Ovary (tissue), 9 donors: Measurements from ENCODE around the gene ATAD3B. TPM values are rescaled to one million over a fixed set of nuclear protein-coding genes. Genes with fewer than 3 reads are reported as not detected.
"Not testable (repeated sequence)": the region's sequence is repeated elsewhere in the genome, so short reads cannot be mapped to it uniquely, and the experiment has no call there.

Source experiments
- DNase-seq, 5 donors: peaks; one replicate each; pipeline ENCODE4 v3.0.0-alpha.2; 2019 to 2020
- H3K27ac ChIP-seq, 2 donors: fragments of 200-600 bp; one replicate each; pipeline versions ENCODE4 v1.5.1 to v1.8.0; 2019 to 2022
- H3K27me3 ChIP-seq: fragments of 200-600 bp; one replicate; pipeline ENCODE4 v1.8.0; 2022
- H3K36me3 ChIP-seq: fragments of 200-600 bp; sonication (generic); one replicate; pipeline ENCODE4 v1.5.1; 2019
- H3K4me1 ChIP-seq: one replicate; pipeline ENCODE4 v1.8.1; 2013; ENCODE audit warnings: mild to moderate bottlenecking, moderate library complexity; ENCODE audit not compliant: insufficient read depth
- H3K4me3 ChIP-seq: fragments of 200-600 bp; sonication (generic); one replicate; pipeline ENCODE4 v1.5.1; 2017
- H3K9me3 ChIP-seq, 2 donors: fragments of 200-600 bp in 1 of 2; sonication (generic) in 1 of 2; one replicate each; pipeline versions ENCODE4 v1.5.1 to v1.8.1; 2013 to 2019; ENCODE audit warnings: mild to moderate bottlenecking in 1 of 2, moderate library complexity in 1 of 2
- EP300 ChIP-seq: sonication (generic); formaldehyde crosslinking; IDR thresholded peaks from one replicate; pipeline ENCODE4 v1.6.1; 2017; ENCODE audit warnings: antibody characterized with exemption
- POLR2A ChIP-seq: fragments of 450-650 bp; IDR thresholded peaks from one replicate; pipeline ENCODE4 v1.6.1; 2017; ENCODE audit warnings: antibody characterized with exemption, mild to moderate bottlenecking, moderate library complexity
- WGBS, 3 donors: extraction: QIAGEN DNeasy Blood & Tissue Kit in 1 of 3; methylation state at CpG; one replicate each; pipeline versions ENCODE4 v1.1.5 to v1.1.7; 2013 to 2017; 5-methylcytosine and 5-hydroxymethylcytosine counted together
- intact Hi-C, 4 donors: fragments of 100-400 bp; cut with DNase I; formaldehyde crosslinking; loops; one replicate each; pipeline versions ENCODE4 v1.11.0 to v1.15.1; 2022 to 2023
- polyA plus RNA-seq, 2 donors: library from polyadenylated mRNA; stranded (reverse); fragments of 200-250 nt in 1 of 2; fragments of 350-450 nt in 1 of 2; fragmentation: Illumina TruSeq in 1 of 2; extraction: RNeasy Lipid Tissue Mini Kit (QIAGEN cat#74804) in 1 of 2; gene quantifications; one replicate each; pipeline ENCODE4 v1.2.3, GENCODE V29; 2013 to 2014
- total RNA-seq, 7 donors: library from RNA; depleted of rRNA in 2 of 7; stranded (reverse); fragments of >200 nt in 2 of 7; fragmentation: NEBNext Ultra II Directional in 3 of 7; extraction: Animal tissue kit (Norgen Biotek cat#: 25700) in 3 of 7; gene quantifications; one replicate each; pipeline versions ENCODE4 v1.1.0 to v1.2.4, GENCODE V29; 2016 to 2023
- TF ChIP-seq, protein P1 (sequence below), 3 donors: fragments of 450-650 bp in 2 of 3; fragments of 200-600 bp in 1 of 3; IDR thresholded peaks; one replicate each; pipeline versions ENCODE4 v1.5.1 to v1.8.0; 2016 to 2022; ENCODE audit warnings: antibody characterized with exemption in 3 of 3, mild to moderate bottlenecking in 1 of 3
- donor health status: DM: no; HTN: no; CAD: no; lungs with moderate emphysema.
- donor health status: DM: no; HTN: no; CAD: no.
- donor health status: Bipolar disorder and iron deficiency.
- donor health status: DM: yes; HTN: yes; CAD: no.
- donor health status: DM: no; HTN: no; CAD: no.
- donor health status: DM: yes; HTN: yes; CAD: no.

Gene ATAD3B
- total and polyA plus RNA-seq, 9 donors, result 1.0 to 26.5 (median 19.1) TPM

DNA sequence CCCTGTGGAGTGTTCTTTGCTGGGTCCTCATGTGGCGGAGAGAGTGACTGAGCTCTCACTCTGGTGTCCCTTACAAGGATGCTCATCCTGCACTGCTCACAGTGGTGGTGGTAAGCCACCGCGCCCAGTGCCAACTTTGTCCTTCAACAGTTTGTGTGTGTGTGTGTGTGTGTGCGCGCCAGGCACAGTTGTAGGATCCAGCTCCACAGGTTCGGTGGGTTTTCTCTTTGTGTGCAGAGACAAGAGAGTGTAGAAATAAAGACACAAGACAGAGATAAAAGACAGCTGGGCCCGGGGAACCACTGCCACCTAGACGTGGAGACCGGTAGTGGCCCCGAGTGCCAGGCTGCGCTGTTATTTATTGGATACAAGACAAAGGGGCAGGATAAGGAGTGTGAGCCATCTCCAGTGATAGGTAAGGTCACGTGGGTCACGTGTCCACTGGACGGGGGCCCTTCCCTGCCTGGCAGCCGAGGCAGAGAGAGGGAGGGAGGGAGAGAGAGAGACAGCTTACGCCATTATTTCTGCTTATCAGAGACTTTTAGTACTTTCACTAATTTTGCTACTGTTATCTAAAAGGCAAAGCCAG is 33.3 kb downstream of the ATAD3B start:
- not testable (repeated sequence) for H3K4me1 ChIP-seq, H3K27me3 ChIP-seq, H3K4me3 ChIP-seq, H3K36me3 ChIP-seq, H3K9me3 ChIP-seq
- TF ChIP-seq, protein P1, sequence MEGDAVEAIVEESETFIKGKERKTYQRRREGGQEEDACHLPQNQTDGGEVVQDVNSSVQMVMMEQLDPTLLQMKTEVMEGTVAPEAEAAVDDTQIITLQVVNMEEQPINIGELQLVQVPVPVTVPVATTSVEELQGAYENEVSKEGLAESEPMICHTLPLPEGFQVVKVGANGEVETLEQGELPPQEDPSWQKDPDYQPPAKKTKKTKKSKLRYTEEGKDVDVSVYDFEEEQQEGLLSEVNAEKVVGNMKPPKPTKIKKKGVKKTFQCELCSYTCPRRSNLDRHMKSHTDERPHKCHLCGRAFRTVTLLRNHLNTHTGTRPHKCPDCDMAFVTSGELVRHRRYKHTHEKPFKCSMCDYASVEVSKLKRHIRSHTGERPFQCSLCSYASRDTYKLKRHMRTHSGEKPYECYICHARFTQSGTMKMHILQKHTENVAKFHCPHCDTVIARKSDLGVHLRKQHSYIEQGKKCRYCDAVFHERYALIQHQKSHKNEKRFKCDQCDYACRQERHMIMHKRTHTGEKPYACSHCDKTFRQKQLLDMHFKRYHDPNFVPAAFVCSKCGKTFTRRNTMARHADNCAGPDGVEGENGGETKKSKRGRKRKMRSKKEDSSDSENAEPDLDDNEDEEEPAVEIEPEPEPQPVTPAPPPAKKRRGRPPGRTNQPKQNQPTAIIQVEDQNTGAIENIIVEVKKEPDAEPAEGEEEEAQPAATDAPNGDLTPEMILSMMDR (IDR thresholded peaks at IDR 0.05), result peak; percentile 14 to 71 (median 68)
- peak overlapping the region in 1 of 2 donors; percentile 63 for H3K27ac ChIP-seq
- WGBS, 3 donors, result 27 to 32% (median 32%) methylated on average over 16 of the region's 16 CpGs
- DNase-seq, result peak; percentile 64 to 82 (median 74)
- intact Hi-C loops, result loop anchor here in 2 of 4 donors (10.0 kb wide), 2 partner anchors 130 to 190 kb away; partner anchors contain the start of gene AURKAIP1 (in 1 of the 2)

DNA sequence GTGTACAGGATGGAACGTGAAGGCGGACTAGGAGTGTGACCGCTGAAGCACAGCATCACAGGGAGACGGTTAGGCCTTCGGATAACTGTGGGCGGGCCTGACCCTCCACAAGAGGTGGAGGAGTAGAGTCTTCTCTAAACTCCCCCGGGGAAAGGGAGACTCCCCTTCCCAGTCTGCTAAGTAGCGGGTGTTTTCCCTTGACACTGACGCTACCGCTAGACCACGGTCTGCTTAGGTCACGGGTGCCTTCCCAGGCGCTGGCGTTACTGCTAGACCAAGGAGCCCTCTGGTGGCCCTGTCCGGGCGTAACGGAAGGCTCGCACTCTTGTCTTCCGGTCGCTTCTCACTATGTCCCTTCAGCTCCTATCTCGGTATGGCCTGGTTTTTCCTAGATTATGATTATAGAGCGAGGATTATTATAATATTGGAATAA is 33.8 kb downstream of the ATAD3B start:
- 2 to 3% (median 2%) methylated on average over 16 to 17 of the region's 22 CpGs for WGBS, 3 donors
- not testable (repeated sequence) for H3K36me3 ChIP-seq, H3K27me3 ChIP-seq, H3K4me3 ChIP-seq, H3K9me3 ChIP-seq, H3K4me1 ChIP-seq
- intact Hi-C loops, result loop anchor here in 2 of 4 donors (10.0 kb wide), 2 partner anchors 131 to 191 kb away; partner anchors contain the start of gene AURKAIP1 (in 1 of the 2)
- peak; percentile 48 to 65 (median 56) for DNase-seq
- peak overlapping the region in 1 of 2 donors; percentile 63 for H3K27ac ChIP-seq
- TF ChIP-seq, protein P1 (IDR thresholded peaks at IDR 0.05), result peak; percentile 30 to 58 (median 44)

DNA sequence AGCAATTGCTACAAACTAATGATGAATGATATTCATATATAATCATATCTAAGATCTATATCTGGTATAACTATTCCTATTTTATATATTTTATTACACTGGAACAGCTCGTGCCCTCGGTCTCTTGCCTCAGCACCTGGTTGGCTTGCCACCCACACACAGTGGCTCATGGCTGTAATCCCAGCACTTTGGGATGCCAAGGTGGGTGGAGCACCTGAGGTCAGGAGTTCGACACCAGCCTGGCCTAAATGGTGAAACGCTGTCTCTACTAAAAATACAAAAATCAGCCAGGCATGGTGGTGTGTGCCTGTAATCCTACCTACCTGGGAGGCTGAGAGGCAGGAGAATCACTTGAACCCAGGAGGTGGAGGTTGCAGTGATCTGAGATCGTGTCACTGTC is 34.2 kb downstream of the ATAD3B start:
- H3K27ac ChIP-seq, result peak overlapping the region in 1 of 2 donors; percentile 63
- H3K4me1 ChIP-seq, H3K4me3 ChIP-seq, H3K27me3 ChIP-seq, H3K9me3 ChIP-seq, DNase-seq, H3K36me3 ChIP-seq: not testable (repeated sequence)
- intact Hi-C loops, result loop anchor here in 2 of 4 donors (10.0 kb wide), 2 partner anchors 131 to 191 kb away; partner anchors contain the start of gene AURKAIP1 (in 1 of the 2)
- 61 to 63% (median 62%) methylated on average over 5 of the region's 5 CpGs for WGBS, 3 donors

DNA sequence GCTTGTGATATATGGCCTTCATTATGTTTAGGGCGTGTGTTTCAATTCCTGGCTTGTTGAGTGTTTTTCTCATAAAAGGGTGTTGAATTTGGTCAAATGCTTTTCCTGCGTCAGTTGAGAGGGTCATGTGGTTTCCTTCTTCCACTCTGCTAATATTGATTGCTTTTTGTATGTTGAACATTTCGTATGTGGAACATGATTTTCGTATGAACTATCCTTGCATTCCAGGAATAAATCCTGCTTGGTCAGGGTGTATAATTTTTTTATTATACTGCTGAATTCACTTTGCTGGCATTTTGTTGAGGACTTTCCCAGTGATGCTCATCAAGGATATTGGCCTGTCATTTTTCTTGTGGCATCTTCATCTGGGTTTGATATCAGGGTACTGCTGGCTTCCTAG is 35.7 kb downstream of the ATAD3B start:
- Histone ChIP-seq H3K4me1 (peaks cover 2% of the 10 kb centered on the region), H3K4me3 (no peak overlapping the region), H3K27ac (no peak overlapping the region), H3K9me3 (no peaks in the 10 kb centered on the region), H3K27me3 (no peaks in the 10 kb centered on the region), H3K36me3 (no peaks in the 10 kb centered on the region)
- DNase-seq, result no peak
- intact Hi-C loops, result loop anchor here in 2 of 4 donors (10.0 kb wide), 2 partner anchors 133 to 193 kb away; partner anchors contain the start of gene AURKAIP1 (in 1 of the 2)
- TF ChIP-seq, protein P1 (IDR thresholded peaks at IDR 0.05), result no peak
- TF ChIP-seq POLR2A, result no peak
- no peak for TF ChIP-seq EP300
- 92 to 96% (median 94%) methylated on average over 4 of the region's 4 CpGs for WGBS, 3 donors

DNA sequence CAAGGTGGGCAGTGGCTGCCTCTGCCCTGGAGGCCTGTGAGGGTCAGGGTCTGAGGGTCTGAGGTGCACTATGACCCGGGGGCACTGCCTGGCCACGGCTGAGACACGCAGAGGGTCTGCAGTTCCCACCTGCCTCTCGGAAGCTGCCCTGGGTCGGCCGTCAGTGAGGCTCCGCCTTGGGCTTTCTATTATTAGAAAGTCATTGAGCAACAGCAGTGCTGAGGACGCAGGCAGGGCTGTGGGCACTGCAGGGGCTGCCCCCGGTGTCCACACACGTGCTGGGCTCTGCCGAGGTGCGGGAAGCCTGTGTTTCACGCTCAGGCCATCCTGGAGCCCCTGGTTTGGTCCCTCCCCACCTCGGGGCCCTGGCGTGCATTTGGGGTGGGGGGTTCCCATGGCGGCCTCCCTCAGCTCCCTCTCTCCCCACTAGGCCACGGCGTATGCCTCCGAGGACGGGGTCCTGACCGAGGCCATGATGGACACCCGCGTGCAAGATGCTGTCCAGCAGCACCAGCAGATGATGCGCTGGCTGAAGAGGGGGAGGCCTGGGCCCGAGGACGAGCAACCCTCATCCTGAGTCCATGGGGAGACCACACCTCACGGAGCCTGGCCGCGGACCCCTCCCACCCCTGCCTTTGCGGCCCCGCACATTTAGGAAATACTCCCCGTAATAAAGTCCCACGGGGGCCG is 37.4 kb downstream of the ATAD3B start:
- DNase-seq, H3K27me3 ChIP-seq, H3K4me1 ChIP-seq, H3K36me3 ChIP-seq, H3K9me3 ChIP-seq, H3K27ac ChIP-seq, H3K4me3 ChIP-seq: not testable (repeated sequence)
- 77 to 82% (median 80%) methylated on average over 17 to 31 of the region's 34 CpGs for WGBS, 3 donors
- intact Hi-C loops, result loop anchor here in 2 of 4 donors (10.0 kb wide), 2 partner anchors 134 to 194 kb away; partner anchors contain the start of gene AURKAIP1 (in 1 of the 2)

DNA sequence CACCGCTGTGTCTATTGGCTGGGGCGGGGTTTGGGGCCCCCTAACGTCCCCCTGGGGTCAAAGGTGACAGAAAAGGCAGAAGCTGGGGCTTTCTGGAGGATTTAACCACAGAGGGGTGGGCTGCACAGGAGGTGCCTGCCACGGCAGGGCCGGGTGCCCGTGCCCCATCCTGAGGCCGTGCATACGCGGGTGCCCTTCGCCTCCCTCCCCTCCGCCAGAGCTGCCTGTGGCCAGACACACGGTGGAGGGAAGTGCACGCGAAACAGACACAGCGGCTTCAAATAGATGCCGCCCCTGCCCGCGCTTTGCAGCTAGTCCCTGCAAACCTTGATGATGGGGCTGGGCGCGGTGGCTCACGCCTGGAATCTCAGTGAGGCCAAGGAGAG is 37.9 kb downstream of the ATAD3B start:
- H3K9me3 ChIP-seq, H3K27me3 ChIP-seq, H3K36me3 ChIP-seq, H3K4me1 ChIP-seq, H3K27ac ChIP-seq, H3K4me3 ChIP-seq, DNase-seq: not testable (repeated sequence)
- WGBS, 3 donors, result 83 to 92% (median 83%) methylated on average over 7 to 16 of the region's 21 CpGs
- intact Hi-C loops, result loop anchor here in 2 of 4 donors (10.0 kb wide), 2 partner anchors 135 to 195 kb away; partner anchors contain the start of gene AURKAIP1 (in 1 of the 2)
